GM12878 (cell line): ENCODE data around the gene PCBP4. TPM values are rescaled to one million over a fixed set of nuclear protein-coding genes. Genes with fewer than 3 reads are reported as not detected.

Experiments
- ATAC-seq: fragments of 200-7000 bp; cut with Tn5 transposase; 3 replicates; pipeline ENCODE4 v1.9.1; 2020; ENCODE audit warnings: mild to moderate bottlenecking, moderate library complexity
- BruUV-seq: library from RNA; stranded (reverse); fragments of 400-500 nt; replicated peaks from 2 replicates; lab custom pipeline; 2021; lab: Mats Ljungman, UMichigan
- CTCF ChIA-PET: fragments of 300-600 bp; sonication (Branson Sonifier 250); formaldehyde crosslinking; extraction: SDS; loops from one replicate; lab custom pipeline; 2021; ENCODE audit warnings: inconsistent platforms; lab: Yijun Ruan, JAX
- POLR2A ChIA-PET: fragments of 350-600 bp; formaldehyde crosslinking; extraction: SDS; loops from one replicate; lab custom pipeline; 2021; ENCODE audit warnings: inconsistent platforms; lab: Charles Lee
- RAD21 ChIA-PET: fragments of 300-600 bp; sonication (Branson Sonifier 250); formaldehyde crosslinking; loops from one replicate; lab custom pipeline; 2023; ENCODE audit warnings: antibody characterized with exemption; ENCODE audit not compliant: unreplicated experiment; lab: Charles Lee
- SMC1A ChIA-PET: fragments of 300-600 bp; sonication (Branson Sonifier 250); formaldehyde crosslinking; loops from one replicate; lab custom pipeline; 2023; ENCODE audit not compliant: unreplicated experiment, uncharacterized antibody; lab: Charles Lee
- DNase-seq: peaks from one replicate; pipeline ENCODE4 v3.0.0-alpha.2; 2011; ENCODE audit warnings: low read depth, low spot score
- FAIRE-seq: peaks from 3 replicates; lab custom pipeline; 2011; peaks lifted over from hg19 to GRCh38; lab: Jason Lieb, UNC
- H2AFZ ChIP-seq: 2 replicates; pipeline ENCODE4 v1.6.0; 2011; ENCODE audit warnings: low read depth, low read length, control low read depth; ENCODE audit not compliant: control insufficient read depth
- H3K27ac ChIP-seq: 2 replicates; pipeline ENCODE4 v1.5.1; 2011; ENCODE audit warnings: control low read depth; ENCODE audit not compliant: control insufficient read depth, insufficient read depth
- H3K27me3 ChIP-seq, 2 experiments: replicated peaks in 1 of 2; 2 replicates each; pipeline versions ENCODE4 v1.6.0 to v1.6.1; 2011; ENCODE audit warnings: low read length in 1 of 2; ENCODE audit not compliant: control insufficient read depth in 2 of 2, insufficient read depth in 2 of 2
- H3K36me3 ChIP-seq, 2 experiments: 2 replicates each; pipeline ENCODE4 v1.5.1; 2011; ENCODE audit warnings: low read length in 1 of 2; ENCODE audit not compliant: control insufficient read depth in 2 of 2, insufficient read depth in 2 of 2
- H3K4me1 ChIP-seq: 2 replicates; pipeline ENCODE4 v1.6.1; 2011; ENCODE audit warnings: mild to moderate bottlenecking, low read length, moderate library complexity, mixed read lengths; ENCODE audit not compliant: control insufficient read depth, insufficient read depth
- H3K4me2 ChIP-seq: 2 replicates; pipeline ENCODE4 v1.6.0; 2011; ENCODE audit warnings: control low read depth; ENCODE audit not compliant: control insufficient read depth, insufficient read depth
- H3K4me3 ChIP-seq: fragments of 200-600 bp; sonication (generic); 2 replicates; pipeline ENCODE4 v1.5.1; 2016
- H3K79me2 ChIP-seq: 2 replicates; pipeline ENCODE4 v1.6.0; 2011; ENCODE audit warnings: low read length; ENCODE audit not compliant: control insufficient read depth, insufficient read depth
- H3K9ac ChIP-seq: 2 replicates; pipeline ENCODE4 v1.8.0; 2011; ENCODE audit warnings: low read length, control low read depth, mixed read lengths; ENCODE audit not compliant: control insufficient read depth, insufficient read depth
- H3K9me3 ChIP-seq: replicated peaks from 3 replicates; pipeline ENCODE4 v1.5.1; 2011; ENCODE audit warnings: mild to moderate bottlenecking, low read length; ENCODE audit not compliant: control insufficient read depth, insufficient read depth
- H4K20me1 ChIP-seq: 2 replicates; pipeline ENCODE4 v1.6.0; 2011; ENCODE audit not compliant: control insufficient read depth, insufficient read depth
- CHD1 ChIP-seq: IDR thresholded peaks from 2 replicates; pipeline ENCODE4 v1.6.1; 2012; ENCODE audit warnings: low read depth, low read length, improper control_type of control experiment
- EGR1 ChIP-seq, 2 experiments: IDR thresholded peaks; 1 replicate in 1 of 2; 2 replicates in 1 of 2; pipeline ENCODE4 v1.6.1; 2011 to 2012; ENCODE audit warnings: low read depth in 2 of 2, low read length in 2 of 2, borderline replicate concordance in 1 of 2, mild to moderate bottlenecking in 1 of 2, moderate library complexity in 1 of 2
- HDGF ChIP-seq: fragments of 450-650 bp; IDR thresholded peaks from 2 replicates; pipeline ENCODE4 v1.6.1; 2016; ENCODE audit warnings: antibody characterized with exemption
- JUNB ChIP-seq: IDR thresholded peaks from 2 replicates; pipeline ENCODE4 v1.6.1; 2016; ENCODE audit warnings: antibody characterized with exemption, mild to moderate bottlenecking
- LARP7 ChIP-seq: fragments of 450-650 bp; IDR thresholded peaks from 2 replicates; pipeline ENCODE4 v1.6.1; 2017; ENCODE audit warnings: mild to moderate bottlenecking
- MEF2B ChIP-seq: fragments of 450-650 bp; IDR thresholded peaks from 2 replicates; pipeline ENCODE4 v1.6.1; 2018; ENCODE audit warnings: mild to moderate bottlenecking, moderate library complexity; ENCODE audit not compliant: partially characterized antibody, poor library complexity, severe bottlenecking
- NR2F1 ChIP-seq: fragments of 450-650 bp; conservative IDR thresholded peaks from 2 replicates; pipeline ENCODE4 v1.6.1; 2017; ENCODE audit warnings: mild to moderate bottlenecking
- RUNX3 ChIP-seq: IDR thresholded peaks from 2 replicates; pipeline ENCODE4 v1.6.1; 2012; ENCODE audit warnings: low read length, inconsistent platforms
- TCF3 ChIP-seq: IDR thresholded peaks from 2 replicates; pipeline ENCODE4 v1.6.1; 2012; ENCODE audit warnings: low read depth, mild to moderate bottlenecking, low read length, borderline replicate concordance; ENCODE audit not compliant: insufficient read depth
- WGBS: methylation state at CpG from one replicate; pipeline ENCODE4 v1.1.6; 2016; ENCODE audit warnings: low lambda C conversion rate; ENCODE audit not compliant: insufficient replicate concordance, insufficient coverage; ENCODE audit errors: missing lambda C conversion rate; 5-methylcytosine and 5-hydroxymethylcytosine counted together
- in situ Hi-C: fragments of 300-500 bp; cut with MboI; formaldehyde crosslinking; loops from 9 replicates; pipeline ENCODE4 v1.14.3; 2018; ENCODE audit warnings: mixed read lengths
- intact Hi-C: fragments of 100-400 bp; cut with micrococcal nuclease; formaldehyde crosslinking; loops from one replicate; pipeline ENCODE4 v1.14.2; 2022; ENCODE audit not compliant: unreplicated experiment
- polyA plus RNA-seq, 11 experiments: library from polyadenylated mRNA; depleted of rRNA in 4 of 11; unstranded in 6 of 11; stranded (reverse) in 5 of 11; fragments of >200 nt; fragmentation: Nextera tagmentation in 4 of 11; fragmentation: Illumina TruSeq in 1 of 11; extraction: Ambion mirVana in 4 of 11; extraction: Trizol in 1 of 11; gene quantifications; 1 replicate in 1 of 11; 2 replicates in 10 of 11; pipeline versions ENCODE4 v1.2.1 to v1.2.3, GENCODE V29; 2011 to 2016; ENCODE audit warnings: inconsistent platforms in 2 of 11, missing spikeins in 2 of 11, low read depth in 1 of 11
- total RNA-seq, 4 experiments: library from RNA; depleted of rRNA in 3 of 4; stranded (reverse); fragments of >200 nt in 3 of 4; fragmentation: Illumina TruSeq in 1 of 4; extraction: Trizol in 1 of 4; gene quantifications; 2 replicates each; pipeline versions ENCODE4 v1.2.1 to v1.2.3, GENCODE V29; 2013 to 2021

The PCBP4 gene
- total and polyA plus RNA-seq, 10 of the 15 experiments (the other 5 are each of a cell fraction or from before 2014, with no cell fraction given), result 0.05 to 14.5 (median 4.2) TPM

DNA sequence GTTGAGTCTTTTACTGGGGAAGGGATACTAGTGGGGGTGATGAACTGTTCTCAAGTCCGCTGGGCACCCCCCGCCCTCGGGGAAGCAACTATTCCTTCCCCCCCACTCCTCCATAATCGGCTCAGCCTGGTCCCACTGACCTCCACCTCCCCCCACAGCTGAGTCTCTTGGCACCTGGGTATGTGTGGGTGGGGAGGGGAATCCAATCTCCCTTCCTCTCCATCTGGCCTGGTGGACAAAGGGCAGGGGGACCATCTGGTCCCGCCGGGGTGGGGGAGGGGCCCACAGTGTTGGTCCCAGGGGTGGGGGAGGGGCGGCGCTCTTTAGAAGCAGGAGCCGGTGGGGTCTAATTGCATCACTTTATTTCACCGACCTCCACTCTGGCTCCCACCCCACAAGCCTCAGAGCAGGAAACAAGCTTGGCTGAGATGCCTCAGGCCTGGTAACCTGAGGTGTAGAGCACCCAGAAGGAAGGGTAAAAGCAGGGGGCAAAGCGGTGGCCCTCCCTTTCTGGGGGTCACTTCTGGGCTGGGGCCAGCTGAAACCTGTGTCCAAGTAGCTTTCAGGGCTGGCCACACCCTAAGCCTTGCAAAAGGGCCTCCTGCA is 1.0 kb upstream of the PCBP4 start:
- Histone ChIP-seq H3K4me1 (peaks cover 6% of the 10 kb centered on the region), H3K79me2 (no peaks in the 10 kb centered on the region; the same call in 1 of the 2 replicates), H4K20me1 (no peaks in the 10 kb centered on the region), H2AFZ (no peak overlapping the region; the same call in 1 of the 2 replicates), H3K27me3 (no peaks in the 10 kb centered on the region), H3K9me3 (no peaks in the 10 kb centered on the region), H3K36me3 (no peaks in the 10 kb centered on the region), H3K9ac (peak overlapping the region; percentile 61; the same call in 1 of the 2 replicates), H3K27ac (no peak overlapping the region), H3K4me3 (peak overlapping the region; percentile 82), H3K4me2 (peak overlapping the region; percentile 72)
- DNase-seq (no peak), FAIRE-seq (no peak), ATAC-seq (peak; percentile 15; the same call in 1 of the 3 replicates)
- RAD21 ChIA-PET, result interaction anchor here (0.9 to 2.1 kb wide), 2 partner anchors 14 to 26 kb away, joined by 4 to 10 read pairs; partner anchors contain the start of genes ACY1 and PARP3
- 29% methylated on average over 11 of the region's 11 CpGs for WGBS
- POLR2A ChIA-PET, result interaction anchor here (0.7 to 1.0 kb wide), 2 partner anchors 18 to 24 kb away, joined by 3 to 5 read pairs; no protein-coding TSS in a partner anchor
- CTCF ChIA-PET, result interaction anchor here (1.4 kb wide), 1 partner anchor 15 kb away, joined by 4 read pairs; the partner anchor contains the start of gene ACY1
- in situ Hi-C loops (no loop called here), intact Hi-C loops (no loop called here)
- 0 out of 2 replicates have a peak, but pooled peaks have one; percentile 5 for TF ChIP-seq RUNX3
- TF ChIP-seq MEF2B, result no peak
- TF ChIP-seq EGR1 (IDR thresholded peaks at IDR 0.05; ENCODE audit: borderline replicate concordance in 1 of 2, low read depth in 2 of 2, low read length in 2 of 2), result peak in 1 of 2 experiments; percentile 26; a peak in 1 of 3 replicates
- no TSS peak for BruUV-seq
- SMC1A ChIA-PET, result interaction anchor here (0.6 to 1.4 kb wide), 2 partner anchors 26 to 286 kb away, joined by 3 to 5 read pairs; partner anchors contain the start of gene PARP3

GRCh38 chr3:51966922-51967383 is 301 bp downstream of the PCBP4 start:
- no peaks in the 10 kb centered on the region for H3K9me3 ChIP-seq
- intact Hi-C loops (no loop called here), in situ Hi-C loops (no loop called here)
- WGBS, result 11% methylated on average over 20 of the region's 33 CpGs
- no peaks in the 10 kb centered on the region; a peak in 2 of 4 replicates for H3K27me3 ChIP-seq
- peaks cover 6% of the 10 kb centered on the region; the same call in 1 of the 2 replicates for H3K4me1 ChIP-seq
- H3K36me3 ChIP-seq, result no peaks in the 10 kb centered on the region
- peak overlapping the region; percentile 85 for H3K4me2 ChIP-seq
- no peak overlapping the region for H3K27ac ChIP-seq
- BruUV-seq, result no TSS peak
- ChIA-PET POLR2A (interaction anchor here (1.0 kb wide), 1 partner anchor 69 kb away, joined by 3 read pairs; no protein-coding TSS in a partner anchor), SMC1A (no interaction called here), RAD21 (no interaction called here), CTCF (interaction anchor here (1.2 kb wide), 1 partner anchor 25 kb away, joined by 4 read pairs; the partner anchor contains the start of genes PARP3 and RRP9)
- H4K20me1 ChIP-seq, result no peaks in the 10 kb centered on the region
- peak; percentile 28; the same call in 1 of the 2 replicates for TF ChIP-seq LARP7
- 0 out of 2 replicates have a peak, but pooled peaks have one; percentile 33 for TF ChIP-seq HDGF
- no peak for TF ChIP-seq JUNB
- TF ChIP-seq CHD1, result no peak
- TF ChIP-seq NR2F1, result no peak
- no peak for TF ChIP-seq TCF3
- ATAC-seq (peak; percentile 72), DNase-seq (no peak), FAIRE-seq (no peak)
- H3K9ac ChIP-seq, result peak overlapping the region; percentile 3; the same call in 1 of the 2 replicates
- peak overlapping the region; percentile 22 for H2AFZ ChIP-seq
- H3K79me2 ChIP-seq, result no peaks in the 10 kb centered on the region
- H3K4me3 ChIP-seq, result peak overlapping the region; percentile 61; the same call in 1 of the 2 replicates
